GM10248 (cell line): Measurements from ENCODE around the gene CIAO2B.
"Not testable (repeated sequence)": the region's sequence is repeated elsewhere in the genome, so short reads cannot be mapped to it uniquely, and the experiment has no call there.

Source experiments
- CTCF ChIA-PET: fragments of 300-600 bp; sonication (Branson Sonifier 250); formaldehyde crosslinking; extraction: SDS; loops from one replicate; lab custom pipeline; 2021; ENCODE audit warnings: antibody characterized with exemption; lab: Yijun Ruan, JAX
- POLR2A ChIA-PET: fragments of 350-650 bp; sonication (Branson Sonifier 250); formaldehyde crosslinking; extraction: SDS; loops from one replicate; lab custom pipeline; 2020; ENCODE audit warnings: antibody characterized with exemption; lab: Yijun Ruan, JAX
- DNase-seq: peaks from one replicate; pipeline ENCODE4 v3.0.0; 2012; ENCODE audit errors: extremely low spot score
- CTCF ChIP-seq: IDR thresholded peaks from 2 replicates; pipeline ENCODE4 v1.5.1; 2012; ENCODE audit warnings: mild to moderate bottlenecking, low read depth; ENCODE audit errors: extremely low read depth, missing control alignments, control extremely low read depth

CIAO2B gene

GRCh38 chr16:66948134-66948836 is 14.1 kb upstream of the CIAO2B start:
- TF ChIP-seq CTCF: no peak
- ChIA-PET POLR2A (no interaction called here), CTCF (interaction anchor here (0.8 to 1.7 kb wide), 4 partner anchors 11 to 209 kb away, joined by 3 to 4 read pairs (median 3); no protein-coding TSS in a partner anchor)
- no peak for DNase-seq

DNA sequence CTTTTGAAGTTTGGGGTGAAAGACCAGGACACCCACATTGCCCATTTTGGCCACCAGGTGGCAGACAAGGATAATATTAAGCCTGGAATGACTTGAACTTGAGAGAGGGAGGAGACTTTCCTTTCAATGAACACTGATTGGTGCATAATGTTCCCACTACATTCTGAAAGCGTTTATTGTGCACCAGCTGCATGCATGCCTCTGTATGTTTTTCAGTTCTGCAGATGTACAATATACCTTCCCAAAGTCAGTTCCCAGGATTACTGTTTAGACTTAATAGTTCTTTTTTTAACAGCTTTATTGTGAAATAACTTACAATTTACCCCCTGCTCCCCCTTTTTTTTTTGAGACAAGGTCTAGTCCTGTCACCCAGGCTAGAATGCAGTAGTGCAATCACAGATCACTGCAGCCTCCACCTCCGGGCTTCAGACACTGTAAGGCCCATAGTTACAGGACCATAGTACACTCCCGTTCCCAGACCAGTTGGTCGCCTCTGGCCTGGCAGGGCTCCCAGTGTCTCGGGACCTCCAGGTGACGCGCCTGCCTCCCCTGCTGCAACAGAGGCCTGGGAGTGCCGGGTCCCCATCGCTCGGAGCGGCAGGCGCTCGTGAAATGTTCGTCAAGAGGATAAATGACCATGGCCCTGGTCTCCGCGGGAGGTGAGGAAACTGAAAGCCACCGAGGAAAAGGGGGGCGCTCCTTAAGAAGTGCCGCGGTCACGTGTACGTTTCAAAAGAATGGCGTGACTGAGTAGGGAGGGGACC is 13.3 kb upstream of the CIAO2B start:
- CTCF ChIA-PET: interaction anchor here (0.7 to 1.3 kb wide), 9 partner anchors 9 to 210 kb away, joined by 3 to 4 read pairs (median 3); no protein-coding TSS in a partner anchor

DNA sequence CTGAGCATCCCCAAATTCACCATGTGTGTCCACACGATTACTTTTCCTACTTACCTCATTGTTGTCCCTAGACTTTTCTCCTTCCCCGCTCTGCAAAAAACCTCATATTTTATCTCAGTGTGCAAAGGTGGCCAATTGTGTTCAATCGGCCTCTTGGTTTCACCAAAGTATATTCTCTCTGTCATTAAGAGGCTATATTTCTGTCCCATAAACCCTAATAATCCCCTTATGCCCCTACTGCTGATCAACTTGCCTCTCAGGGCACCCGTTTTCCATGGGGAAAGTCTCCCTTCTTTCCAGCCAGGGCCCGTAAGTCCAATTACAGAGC is 12.7 kb upstream of the CIAO2B start:
- ChIA-PET POLR2A (no interaction called here), CTCF (interaction anchor here (0.8 to 1.5 kb wide), 7 partner anchors 10 to 211 kb away, joined by 3 to 5 read pairs (median 3); no protein-coding TSS in a partner anchor)
- TF ChIP-seq CTCF: no peak

More for the DNA sequence above, 13.3 kb upstream of the CIAO2B start:
- POLR2A ChIA-PET: no interaction called here
- peak; percentile 90 for TF ChIP-seq CTCF
- peak; percentile 89 for DNase-seq

GRCh38 chr16:66946541-66946940 is 12.3 kb upstream of the CIAO2B start:
- ChIA-PET POLR2A (no interaction called here), CTCF (interaction anchor here (0.8 to 1.5 kb wide), 2 partner anchors 51 to 211 kb away, joined by 3 to 5 read pairs; no protein-coding TSS in a partner anchor)

More for the DNA sequence above, 12.7 kb upstream of the CIAO2B start:
- no peak for DNase-seq

DNA sequence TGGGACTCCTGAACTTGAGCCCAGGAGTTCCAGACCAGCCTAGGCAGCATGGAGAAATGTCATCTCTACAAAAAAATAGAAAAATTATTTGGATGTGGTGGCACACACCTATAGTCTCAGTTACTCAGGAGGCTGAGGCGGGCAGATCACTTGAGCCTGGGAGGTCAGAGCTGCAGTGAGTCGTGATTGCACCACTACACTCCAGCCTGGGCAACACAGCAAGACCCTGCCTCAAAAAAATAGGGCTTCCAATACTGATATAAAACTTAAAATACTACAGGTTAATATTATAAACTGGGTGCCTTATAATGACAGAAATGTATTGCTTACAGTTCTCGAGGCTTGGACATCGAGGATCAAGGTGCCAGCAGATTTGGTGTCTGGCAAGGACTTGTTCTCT is 11.7 kb upstream of the CIAO2B start:
- ChIA-PET CTCF (interaction anchor here (0.8 to 1.5 kb wide), 2 partner anchors 50 to 212 kb away, joined by 3 to 5 read pairs; no protein-coding TSS in a partner anchor), POLR2A (no interaction called here)
- no peak for DNase-seq
- TF ChIP-seq CTCF: no peak

More at GRCh38 chr16:66946541-66946940, 12.3 kb upstream of the CIAO2B start:
- TF ChIP-seq CTCF: no peak
- DNase-seq: no peak

DNA sequence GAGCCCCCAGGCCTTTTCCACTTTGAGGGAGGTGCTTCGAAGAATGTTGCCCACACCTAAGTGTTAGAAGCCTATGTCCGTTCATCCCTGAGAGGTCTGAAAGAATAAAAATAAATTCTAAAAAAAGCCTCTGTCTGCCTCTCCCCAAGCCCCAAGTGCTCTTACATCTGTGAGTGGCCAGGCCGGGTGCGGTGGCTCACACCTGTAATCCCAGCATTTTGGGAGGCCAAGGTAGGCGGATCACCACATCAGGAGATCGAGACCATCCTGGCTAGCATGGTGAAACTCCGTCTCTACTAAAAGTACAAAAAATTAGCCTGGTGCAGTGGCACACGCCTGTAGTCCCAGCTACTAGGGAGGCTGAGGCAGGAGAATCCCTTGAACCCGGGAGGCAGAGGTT is 10.8 kb upstream of the CIAO2B start:
- DNase-seq, POLR2A ChIA-PET: not testable (repeated sequence)
- CTCF ChIA-PET: interaction anchor here (1.6 to 3.6 kb wide), 2 partner anchors 8 to 210 kb away, joined by 9 to 19 read pairs; no protein-coding TSS in a partner anchor
